GM21619 (cell line): ENCODE data around the gene UQCRHL.

ENCODE experiments used
- ATAC-seq: cut with Tn5 transposase; IDR thresholded peaks from one replicate; pipeline ENCODE4 v1.9.1; 2021; ENCODE audit not compliant: unreplicated experiment

Gene UQCRHL

DNA sequence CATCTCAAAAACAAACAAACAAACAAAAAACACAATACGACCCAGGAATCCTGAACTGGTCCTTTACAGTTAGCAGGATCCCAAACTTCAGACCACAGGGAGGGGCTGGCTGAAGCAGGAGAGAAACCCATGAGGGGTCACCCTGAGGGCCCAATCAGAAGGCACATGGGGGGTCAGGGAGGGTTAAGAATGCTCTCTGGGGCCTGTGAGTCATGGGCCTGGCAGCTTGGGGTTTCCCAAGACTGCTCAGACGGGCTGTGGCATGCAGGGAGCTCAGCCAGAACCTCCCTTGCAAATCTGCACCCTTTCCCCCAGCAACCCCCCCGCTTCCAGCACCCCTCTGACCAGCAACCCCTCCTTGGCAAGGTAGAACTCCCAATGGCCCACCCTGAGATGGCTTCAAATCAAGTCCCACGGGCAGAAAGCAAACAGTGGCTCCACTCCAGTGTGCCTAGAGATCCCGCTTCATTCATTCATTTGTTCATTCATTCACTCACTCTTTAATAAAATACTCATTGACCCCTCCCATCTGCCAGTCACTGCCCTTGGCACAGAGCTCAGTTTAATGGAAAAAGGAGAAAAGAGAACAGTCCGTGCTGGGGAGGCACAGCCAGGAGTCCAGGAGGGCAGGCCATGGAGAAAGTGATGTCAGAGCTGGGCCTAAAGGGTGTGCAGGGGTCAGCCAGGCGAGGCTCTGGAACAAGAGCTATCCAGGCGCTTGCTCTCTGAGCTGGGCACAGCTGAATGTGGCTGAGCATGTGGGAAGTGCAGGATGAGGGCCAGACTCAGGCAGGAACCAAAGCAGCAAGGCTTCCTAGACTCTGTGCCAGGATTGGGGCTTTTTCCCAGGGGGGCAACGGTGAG lies 8.2 kb downstream of the UQCRHL start:
- ATAC-seq: no peak

DNA sequence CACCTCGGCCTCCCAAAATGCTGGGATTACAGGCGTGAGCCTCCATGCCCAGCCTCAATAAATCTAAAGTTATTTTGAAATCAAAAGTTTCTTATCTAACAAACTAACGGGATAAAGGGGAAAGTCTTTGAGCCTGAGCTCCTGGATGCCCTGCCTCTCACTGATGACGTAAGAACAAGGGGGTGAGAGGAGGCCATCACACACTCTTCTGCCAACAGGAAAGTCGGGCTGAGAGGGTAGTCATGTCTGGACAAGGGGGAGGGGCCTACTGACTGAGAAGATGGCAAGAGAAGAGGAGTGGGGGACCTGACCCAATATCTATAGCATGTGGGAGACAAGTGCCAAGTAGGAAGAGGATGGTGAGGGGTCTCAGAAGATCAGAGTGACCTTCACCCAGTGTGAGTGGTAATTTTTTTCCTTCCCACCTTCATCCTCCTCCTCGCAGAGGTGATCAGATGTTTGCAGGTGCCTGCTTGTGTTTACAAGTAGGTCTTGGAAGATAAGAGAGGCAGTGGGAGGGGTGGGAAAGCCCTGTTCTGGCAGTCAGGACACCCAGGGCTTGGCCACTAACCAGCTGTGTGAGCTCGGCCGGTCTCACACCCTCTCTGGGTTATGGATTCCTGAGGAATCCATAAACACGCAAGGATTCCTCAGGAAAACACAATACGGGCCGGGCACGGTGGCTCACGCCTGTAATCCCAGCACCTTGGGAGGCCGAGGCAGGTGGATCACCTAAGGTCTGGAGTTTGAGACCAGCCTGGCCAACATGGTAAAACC lies 9.6 kb downstream of the UQCRHL start:
- ATAC-seq: no peak

DNA sequence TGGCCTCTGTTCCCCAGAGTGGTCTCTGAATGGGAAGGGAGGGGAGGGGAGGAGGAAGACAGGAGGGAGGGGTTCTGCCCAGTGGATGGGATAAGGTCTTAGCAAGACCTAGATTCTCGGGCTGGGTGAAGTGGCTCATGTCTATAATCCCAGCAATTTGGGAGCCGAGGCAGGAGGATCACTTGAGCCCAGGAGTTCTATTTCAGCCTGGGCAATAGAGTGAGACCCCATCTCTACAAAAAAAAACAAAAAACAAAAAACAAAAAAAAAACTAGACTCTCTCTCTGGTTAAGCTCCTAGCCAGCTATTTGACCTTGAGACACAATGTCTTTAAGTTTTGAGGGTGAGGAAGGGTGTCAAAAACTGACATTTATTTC lies 11.4 kb downstream of the UQCRHL start:
- ATAC-seq: no peak

DNA sequence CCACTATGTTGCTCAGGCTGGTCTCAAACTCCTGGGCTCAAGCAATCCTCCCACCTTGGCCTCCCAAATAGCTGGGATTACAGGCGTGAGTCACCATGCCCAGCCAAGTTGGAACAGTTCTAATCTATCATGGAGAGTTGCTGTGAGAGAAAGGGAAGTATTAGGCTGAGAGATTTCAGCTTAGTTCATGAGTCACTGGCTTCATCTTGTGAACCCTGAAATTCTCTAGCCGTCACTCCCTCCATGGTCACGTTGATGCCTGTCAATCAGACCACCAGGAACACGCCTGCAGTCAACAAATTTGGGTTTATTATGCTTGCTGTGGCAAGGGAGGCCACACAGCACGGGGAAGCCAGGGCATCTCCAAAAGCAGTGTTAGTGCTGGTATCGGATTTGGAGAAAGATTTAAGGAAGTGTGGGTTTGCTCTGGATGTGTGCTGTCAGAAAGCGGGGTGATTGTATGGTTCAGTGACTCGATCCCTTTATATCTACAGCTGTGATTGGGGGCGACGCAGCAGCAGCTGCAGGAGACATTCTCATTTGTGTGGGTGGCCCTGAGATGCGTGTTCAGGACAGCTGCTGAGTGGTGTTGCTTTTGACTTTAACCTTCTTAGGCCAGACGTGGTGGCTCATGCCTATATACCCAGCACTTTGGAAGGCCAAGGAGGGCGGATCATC lies 18.7 kb downstream of the UQCRHL start:
- ATAC-seq: no peak

DNA sequence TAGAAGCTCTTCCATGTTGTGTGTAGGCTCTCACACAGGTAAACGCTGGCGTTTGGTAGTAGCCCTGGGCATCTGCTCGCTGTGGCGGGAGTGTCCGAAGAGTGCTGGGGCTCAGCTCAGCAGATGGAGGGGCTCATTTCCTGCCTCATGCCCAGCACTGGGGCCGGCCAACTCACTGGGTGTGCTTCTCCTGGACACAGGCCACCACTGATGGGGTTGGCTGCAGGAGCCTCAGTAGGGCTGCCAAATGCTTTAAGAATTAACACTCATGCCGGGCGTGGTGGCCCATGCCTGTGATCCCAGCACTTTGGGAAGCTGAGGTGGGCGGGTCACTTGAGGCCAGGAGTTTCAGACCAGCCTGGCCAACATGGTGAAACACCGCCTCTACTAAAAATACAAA lies 20.9 kb downstream of the UQCRHL start:
- ATAC-seq: no peak

DNA sequence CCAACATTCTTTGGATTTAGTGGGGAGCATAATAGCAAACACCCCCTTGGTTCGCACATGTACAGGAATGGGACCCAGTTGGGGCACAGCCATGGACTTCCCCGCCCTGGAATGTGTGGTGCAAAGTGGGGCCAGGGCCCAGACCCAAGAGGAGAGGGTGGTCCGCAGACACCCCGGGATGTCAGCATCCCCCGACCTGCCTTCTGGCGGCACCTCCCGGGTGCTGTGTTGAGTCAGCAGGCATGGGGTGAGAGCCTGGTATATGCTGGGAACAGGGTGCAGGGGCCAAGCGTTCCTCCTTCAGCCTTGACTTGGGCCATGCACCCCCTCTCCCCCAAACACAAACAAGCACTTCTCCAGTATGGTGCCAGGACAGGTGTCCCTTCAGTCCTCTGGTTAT lies 21.8 kb downstream of the UQCRHL start:
- no peak for ATAC-seq

DNA sequence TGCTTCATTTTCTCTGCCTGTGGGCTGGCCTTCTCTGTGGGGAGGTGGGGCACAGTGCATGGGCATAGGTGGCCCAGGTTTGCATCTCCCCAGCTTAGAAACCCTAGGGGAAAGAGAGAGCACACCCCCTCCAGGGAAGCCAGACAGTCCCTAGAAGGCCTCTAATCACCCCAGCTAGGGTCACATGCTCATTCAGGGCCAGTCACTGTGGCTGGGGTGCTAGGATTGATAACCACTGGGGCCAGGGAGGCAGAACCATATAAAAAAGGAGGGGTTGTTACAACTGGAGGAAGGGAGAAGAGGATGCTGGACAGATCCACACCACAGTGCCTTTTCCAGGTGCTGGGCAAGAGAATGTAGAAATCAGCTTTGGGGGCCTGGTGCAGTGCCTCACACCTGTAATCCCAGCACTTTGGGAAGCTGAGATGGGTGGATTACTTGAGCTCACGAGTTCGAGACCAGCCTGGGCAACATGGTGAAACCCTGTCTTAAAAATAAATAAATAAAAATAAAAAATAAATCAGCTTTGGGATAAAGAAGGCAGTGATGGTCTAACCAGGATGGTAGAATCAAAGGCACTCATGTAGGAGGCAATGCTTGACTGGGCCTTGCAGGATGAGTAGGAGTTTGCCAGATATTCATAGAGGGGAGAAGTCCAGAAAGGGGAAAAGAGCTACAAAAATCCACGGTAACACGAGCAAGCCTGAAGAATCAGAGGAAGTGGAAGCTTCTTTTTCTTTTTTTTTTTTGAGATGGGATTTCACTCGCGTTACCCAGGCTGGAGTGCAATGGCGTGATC lies 29.3 kb downstream of the UQCRHL start:
- ATAC-seq: no peak

DNA sequence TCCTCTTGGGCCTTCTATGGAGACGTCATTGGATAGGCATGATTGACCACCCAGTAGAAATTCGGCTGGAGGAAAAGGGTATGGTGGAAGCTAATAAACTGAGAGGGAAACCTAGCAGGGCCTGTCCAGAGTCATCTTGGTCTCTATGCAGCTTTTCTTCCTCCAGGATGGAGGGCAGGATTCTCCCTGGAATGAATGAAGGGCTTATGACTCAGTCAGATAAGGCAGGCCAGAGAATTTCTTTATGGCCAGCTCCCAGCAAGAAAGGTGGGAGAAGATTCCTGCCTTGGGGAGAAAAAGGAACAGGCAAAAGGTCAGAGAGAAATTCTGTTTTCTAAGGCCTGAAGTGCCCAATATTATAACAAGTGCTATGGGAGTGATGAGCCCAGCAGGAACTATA lies 31.7 kb downstream of the UQCRHL start:
- no peak for ATAC-seq

DNA sequence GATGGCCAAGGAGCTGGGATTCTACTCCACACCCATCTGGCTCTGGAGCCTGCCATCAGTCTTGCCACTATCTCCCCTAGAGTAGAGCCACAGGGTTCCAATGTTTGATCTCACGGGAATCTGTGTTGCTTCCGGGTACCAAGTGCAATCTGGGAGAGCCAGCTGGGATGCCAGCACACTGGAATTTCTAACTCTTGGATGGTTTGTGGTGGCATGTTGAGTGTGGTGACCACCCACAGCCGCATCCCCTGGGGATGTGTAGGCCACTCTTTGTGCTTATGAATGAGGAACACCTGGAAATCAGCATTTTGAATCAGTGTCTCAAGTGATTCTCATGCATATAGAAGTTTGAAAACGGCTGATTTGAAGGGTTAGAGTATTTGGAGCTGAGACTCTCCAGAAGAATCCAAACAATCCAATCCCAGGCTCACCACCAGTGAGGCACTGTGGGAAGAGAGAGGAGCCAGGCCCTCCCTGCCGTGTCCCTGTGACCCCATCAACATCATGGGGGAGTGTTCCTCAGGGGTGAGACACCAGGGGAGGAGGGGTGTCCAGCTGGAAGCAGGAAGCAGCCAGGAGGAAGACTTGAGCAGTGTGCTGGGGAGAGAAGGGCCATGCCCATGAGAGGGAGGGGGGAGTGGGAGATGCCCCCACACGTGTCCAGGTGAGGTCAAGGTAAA lies 35.5 kb downstream of the UQCRHL start:
- no peak for ATAC-seq

DNA sequence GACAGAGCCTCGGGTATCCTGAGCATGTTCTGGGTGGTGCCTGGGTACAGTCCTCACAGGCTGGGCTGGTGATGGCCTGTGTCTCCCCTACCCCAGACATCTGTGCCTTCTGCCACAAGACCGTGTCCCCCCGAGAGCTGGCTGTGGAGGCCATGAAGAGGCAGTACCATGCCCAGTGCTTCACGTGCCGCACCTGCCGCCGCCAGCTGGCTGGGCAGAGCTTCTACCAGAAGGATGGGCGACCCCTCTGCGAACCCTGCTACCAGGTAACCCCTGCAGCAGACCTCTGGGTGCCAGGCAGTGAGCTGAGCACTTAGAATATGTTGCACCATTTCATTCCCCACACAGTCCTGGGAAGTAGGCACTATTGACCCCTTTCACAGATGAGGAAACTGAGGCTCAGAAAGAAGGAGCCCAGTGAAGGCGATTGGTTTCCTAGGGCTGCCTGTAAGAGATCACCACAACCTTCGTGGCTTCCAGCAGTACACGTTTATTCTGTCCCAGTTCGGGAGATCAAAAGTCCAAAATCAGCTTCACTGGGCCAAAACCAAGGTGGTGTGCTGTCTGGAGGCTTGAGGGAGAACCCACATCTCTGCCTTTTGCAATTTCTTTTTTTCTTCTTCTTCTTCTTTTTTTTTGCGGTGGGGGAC lies 37.0 kb downstream of the UQCRHL start:
- no peak for ATAC-seq

DNA sequence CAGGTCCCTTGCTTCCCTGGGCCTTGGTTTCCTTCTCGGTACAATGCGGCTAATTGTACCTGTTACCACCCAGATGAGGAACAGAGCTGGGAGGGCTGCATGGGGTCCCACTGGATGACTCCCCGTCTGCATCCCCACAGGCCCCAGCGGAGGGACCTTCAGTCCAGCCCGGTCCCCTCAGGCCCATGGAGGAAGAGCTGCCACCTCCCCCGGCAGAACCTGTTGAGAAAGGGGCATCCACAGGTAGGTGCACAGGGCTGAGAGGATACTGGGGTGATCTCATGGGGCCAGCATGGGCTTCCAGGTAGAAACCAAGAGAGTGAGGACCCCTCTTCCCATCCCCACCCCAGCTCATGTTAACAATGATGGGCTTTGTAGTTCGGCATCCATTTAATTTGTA lies 39.1 kb downstream of the UQCRHL start:
- no peak for ATAC-seq

DNA sequence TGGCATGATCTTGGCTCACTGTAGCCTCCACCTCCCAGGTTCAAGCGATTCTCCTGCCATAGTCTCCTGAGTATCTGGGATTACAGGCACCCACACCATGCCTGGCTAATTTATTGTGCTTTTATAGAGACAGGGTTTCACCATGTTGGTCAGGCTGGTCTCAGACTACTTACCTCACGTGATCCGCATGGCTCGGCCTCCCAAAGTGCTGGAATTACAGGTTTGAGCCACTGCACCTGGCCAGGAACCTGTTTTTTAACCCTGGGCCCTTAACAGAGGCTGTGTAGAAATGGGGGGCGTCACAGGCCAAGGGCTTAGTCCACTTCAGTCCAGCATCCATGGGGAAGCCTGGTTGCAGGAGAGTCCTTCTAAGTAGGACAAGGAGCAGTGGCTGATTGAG lies 39.5 kb downstream of the UQCRHL start:
- ATAC-seq: no peak

DNA sequence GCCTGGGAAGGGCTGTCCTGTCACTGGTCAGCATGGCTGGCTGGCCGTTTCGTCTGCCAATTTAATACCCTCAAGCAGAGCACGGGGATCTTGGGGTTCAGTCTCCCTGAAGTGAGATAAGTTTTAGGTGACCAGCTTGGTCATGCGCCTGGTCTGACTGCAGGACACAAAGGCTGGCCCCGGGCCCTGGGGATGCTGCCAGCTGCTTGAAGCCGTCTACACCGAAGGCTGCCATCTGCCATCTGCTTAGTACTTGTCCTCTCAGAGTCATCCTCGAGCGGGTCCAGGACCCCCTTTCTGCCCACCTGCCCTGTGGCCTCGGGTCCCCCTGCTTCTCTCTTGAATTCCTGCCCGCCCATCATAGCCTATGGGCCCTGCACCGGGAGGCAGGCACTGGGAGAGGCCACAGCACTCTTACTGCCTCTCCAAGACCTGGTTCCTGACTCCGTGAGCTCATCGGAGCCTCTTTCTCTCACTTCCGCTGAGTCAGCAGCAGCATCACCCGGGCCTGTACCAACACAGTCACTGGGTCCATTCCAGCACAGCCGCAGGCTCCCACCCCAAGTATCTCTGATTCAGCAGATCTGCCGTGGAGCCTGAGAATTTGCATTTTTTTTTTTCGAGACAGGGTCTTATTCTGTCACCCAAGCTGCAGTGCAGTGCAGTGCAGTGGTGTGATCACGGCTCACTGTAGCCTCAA lies 41.8 kb downstream of the UQCRHL start:
- ATAC-seq: no peak

DNA sequence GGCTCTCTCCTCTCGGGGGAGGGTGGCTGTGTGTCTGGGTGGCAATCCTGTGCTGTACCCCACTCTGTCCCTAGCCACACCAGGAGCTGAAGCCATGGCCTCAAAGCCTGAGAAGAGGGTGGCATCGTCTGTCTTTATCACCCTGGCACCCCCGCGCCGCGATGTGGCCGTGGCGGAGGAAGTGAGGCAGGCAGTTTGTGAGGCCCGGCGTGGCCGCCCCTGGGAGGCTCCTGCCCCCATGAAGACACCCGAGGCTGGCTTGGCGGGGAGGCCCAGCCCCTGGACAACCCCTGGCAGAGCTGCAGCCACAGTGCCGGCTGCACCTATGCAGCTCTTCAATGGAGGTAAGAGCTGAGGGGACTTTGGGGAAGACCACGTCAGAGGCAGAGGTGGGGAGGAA lies 42.6 kb downstream of the UQCRHL start:
- ATAC-seq: no peak

DNA sequence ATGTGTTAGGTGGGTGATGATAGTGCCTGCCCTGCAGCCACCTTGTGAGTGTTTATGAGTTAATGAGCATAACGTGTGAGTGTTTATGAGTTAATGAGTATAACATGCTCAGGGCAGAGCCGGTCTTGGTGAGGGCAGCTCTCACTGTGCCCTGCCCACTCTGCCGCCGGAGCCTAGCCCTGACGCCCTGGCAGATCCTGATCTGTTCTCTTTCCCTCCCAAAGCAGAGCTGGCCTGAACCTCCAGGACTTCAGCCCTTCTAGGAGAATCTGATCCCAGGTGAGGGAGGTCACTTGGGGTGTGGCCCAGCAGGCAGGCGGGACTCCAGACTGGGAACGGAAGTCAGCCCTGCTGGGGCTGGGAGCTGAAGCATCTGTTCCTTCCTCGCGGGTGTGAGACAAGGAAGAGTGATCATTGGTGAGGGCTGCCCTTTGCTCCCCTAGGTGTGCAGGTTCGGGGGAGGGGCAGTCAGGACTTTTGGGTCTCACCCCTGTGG lies 43.1 kb downstream of the UQCRHL start:
- no peak for ATAC-seq

DNA sequence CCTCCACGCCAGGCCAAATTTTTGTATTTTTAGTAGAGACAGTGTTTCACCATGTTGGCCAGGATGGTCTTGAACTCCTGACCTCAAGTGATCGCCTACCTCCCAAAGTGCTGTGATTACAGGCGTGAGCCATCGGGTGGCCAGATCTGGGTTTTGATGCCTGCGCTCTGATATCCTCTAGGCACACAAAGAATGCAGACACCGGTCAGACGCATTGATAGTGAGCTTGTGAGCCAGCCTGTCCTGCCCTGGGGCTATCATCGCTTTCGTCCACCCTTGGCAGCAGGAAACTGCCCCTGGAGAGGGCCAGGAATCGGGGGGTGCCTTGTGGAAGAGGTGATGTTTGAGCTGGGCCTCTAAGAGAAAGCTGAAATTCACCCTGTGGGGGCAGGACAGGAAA lies 44.9 kb downstream of the UQCRHL start:
- ATAC-seq: no peak

DNA sequence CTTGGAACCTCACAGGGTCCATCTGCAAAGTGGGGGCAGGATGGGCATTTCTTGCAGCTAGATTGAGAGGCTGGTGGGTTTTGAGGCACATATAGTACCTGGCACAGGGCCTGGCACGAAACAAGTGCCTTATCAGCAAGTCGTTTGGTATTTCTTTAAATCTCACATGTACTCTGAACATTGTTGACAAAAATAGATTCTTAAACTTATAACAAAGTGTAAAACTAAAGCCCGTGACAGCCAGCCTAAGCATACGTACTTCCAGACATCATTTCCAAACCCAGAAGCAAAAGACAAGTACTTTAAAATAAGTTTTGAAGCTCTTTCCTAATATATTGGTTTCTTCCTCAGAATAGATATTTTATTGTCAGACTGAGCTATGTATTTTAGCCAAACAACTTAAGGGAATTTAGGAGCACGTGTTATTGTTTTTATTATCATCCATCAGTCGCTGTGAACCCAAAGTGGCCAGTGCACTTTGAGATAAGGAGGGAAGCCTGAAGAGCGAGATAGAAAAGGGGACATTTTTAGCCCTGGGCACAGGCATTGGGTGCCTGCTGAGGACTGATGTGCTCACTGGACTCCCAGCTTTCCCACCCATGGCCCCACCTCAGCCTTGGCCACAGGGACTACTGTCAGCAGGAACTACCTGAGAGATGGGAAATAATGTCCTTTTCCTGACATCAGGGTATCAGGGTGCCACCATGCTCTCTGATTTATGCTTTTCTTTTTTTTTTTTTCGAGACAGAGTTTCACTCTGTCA lies 45.9 kb downstream of the UQCRHL start:
- ATAC-seq: no peak

DNA sequence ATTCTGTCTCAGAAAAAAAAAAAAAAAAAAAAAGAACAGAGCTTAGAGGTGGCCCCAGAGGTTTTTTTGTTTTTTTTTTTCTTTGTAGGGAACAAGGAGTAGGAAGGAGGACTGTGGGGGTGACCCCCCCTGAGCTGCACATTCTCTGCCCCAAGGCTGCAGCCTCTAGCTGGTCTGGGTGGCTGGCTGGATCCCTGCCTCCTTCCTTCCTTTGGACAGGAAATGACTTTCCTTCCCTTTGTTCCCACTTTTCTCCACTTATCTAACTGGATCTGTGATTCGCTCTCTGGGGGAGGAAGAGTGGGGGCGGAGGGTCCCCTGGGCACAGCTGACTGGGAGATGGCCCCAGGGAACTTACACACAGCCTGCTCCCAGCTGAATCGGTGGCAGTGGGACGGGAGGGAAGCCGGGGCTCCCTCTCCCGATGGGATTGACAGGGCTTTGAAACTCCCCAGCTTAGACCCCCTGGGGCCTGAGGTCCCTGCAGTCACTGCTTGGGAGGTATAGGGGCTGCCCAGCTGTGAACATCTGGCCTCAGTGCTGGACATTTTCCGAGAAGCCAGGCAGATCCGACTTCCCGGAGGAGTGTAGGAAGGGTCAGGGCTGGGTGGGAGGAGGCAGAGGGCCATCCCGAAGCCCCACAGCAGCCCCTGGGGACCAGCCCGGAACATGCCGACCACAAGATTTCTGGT lies 46.8 kb downstream of the UQCRHL start:
- ATAC-seq: no peak
